HG02884 (cell line): ENCODE measurements around the gene TLL2.
"Not testable (repeated sequence)": the region's sequence is repeated elsewhere in the genome, so short reads cannot be mapped to it uniquely, and the experiment has no call there.

Source experiments
- ATAC-seq: cut with Tn5 transposase; IDR thresholded peaks from one replicate; pipeline ENCODE4 v1.9.1; 2021; ENCODE audit warnings: mild to moderate bottlenecking, moderate library complexity; ENCODE audit not compliant: unreplicated experiment

TLL2 gene

DNA sequence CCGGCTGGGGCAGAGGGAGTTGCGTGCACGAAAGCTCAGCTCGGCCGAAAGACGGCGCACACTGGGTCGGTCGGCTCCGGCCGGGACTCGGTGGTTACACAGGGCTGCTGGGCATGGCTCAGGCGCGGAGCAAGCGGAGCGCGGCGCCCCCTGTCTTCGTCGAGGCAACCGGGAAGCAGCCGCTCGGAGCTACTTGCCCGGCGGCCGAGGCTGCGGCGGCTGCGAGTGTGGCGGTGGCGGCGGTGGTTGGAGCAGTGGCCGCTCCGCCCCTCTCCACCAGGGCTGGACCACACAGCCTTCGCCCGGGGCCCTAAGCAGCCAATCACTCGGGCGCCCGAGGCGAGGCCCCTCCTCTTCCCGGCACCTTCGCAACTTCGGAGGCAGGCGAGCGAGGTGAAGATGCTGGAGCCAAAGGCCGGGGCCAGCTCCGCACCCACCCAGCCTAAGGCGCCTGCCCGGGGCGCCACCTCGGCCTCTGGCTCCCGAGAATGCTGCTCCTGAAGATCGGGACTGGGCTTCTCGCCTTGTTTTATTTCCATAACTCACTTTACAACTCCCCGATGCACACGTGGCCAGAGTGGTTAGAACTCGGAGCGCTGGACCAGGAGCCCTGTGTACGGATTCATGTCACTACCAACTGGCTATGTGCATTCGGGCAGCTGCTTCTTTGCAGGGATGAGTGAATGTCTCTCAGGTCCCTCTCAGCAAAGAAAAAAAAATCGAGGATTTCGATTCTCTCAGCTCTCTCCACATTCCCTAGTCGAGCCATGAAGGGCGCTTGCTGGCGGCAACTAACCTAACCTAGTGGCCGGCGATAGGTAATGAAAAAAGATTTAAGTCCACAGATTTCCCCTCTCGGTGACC, at the start of gene TLL2:
Gene TLL2, minus strand, starts transcription at position 229 of the 864 bp plus-strand sequence. CDS start 241 bp downstream, outside the sequence.
- ATAC-seq: peak; percentile 82

DNA sequence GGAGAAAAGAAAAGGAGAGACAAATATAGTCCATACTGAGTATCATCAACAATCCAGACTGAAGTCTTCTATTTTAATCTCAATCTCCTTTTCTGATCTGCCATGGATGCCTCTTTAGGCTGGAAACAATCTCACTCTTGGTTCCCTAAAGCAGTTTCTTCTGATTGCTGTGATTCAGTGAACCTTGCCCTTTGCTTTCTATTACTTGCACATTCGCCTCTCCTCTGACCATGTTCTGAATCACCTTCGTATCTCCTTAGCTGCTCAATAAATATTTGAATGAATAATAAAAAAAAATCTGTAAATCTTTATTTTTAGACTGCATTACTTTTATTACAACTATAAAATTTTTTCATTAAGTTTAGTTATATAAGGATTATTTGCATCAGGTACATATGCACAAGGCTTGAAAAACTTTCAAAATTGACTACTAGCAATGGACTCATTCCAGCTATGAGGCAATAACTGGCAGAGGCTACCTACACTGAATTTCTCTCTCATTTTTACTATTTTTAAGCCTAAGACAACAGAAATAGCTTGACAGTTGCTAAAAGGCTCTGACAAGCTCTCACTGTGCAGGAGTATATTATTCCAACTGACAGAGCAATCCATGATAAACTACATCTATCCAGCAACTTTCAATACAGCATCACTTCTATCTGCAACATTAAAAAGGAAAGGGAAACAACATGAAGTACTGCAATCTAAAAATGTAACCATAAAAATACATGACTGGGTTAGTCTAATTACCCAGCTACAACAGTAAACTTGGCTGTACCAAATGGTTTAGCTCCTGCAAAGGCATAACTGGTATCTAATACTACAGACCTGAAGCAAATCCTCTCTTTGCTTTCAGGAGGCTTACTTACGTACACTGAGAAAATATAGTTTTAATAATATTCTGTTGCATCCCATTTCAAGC, 47.5 kb upstream of the TLL2 start:
- no peak for ATAC-seq

DNA sequence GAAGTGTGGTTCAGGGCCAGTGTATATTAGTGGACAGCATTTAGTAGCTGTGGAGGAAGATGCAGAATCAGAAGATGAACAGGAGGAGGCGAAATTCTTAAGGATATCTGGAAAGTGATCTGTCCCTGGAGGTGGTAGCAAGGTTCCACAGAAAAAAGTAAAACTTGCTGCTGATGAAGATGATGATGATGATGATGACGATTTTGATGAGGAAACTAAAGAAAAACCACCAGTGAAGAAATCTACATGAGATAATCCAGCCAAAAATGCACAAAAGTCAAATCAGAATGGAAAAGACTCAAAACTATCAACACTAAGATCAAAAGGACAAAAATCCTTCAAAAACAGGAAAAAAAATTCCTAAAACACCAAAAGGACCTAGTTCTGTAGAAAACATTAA, 46.8 kb upstream of the TLL2 start:
- ATAC-seq: no peak

DNA sequence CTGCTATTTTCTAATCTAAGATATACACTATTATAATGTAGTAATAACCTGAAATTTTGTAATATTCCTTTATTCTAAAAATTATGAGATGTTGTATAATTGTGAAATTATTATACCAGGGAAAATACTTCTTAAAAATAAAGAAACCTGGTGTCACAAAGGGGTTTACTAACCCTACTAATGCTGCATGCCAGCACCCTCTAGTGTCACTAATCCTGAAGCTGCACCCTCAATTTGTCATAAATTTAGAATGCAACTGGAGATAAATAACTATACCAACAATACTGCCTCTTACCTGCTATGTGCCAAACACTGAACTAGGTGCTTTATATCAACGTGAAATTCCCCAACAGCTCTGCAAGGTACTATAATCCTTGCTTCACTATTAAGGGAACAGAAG, 42.3 kb upstream of the TLL2 start:
- ATAC-seq: no peak

DNA sequence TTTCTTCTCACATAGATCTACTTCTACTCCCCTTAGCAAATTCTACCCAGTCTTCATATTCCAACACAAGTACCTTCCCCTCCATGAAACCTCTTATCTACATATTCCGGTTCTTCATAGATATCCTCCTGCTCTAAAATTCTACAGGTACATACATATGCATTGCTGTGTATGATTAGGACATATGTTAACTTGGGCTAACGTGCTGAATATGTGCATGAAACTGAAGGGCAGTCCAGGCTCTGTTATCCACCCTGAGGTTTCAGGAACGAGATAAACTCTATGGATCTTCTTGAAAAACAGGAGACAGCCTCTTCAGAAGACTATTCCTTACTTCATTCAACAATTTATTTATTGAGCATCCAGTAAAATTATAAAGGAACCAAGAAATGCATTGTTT, 41.6 kb upstream of the TLL2 start:
- ATAC-seq: no peak

DNA sequence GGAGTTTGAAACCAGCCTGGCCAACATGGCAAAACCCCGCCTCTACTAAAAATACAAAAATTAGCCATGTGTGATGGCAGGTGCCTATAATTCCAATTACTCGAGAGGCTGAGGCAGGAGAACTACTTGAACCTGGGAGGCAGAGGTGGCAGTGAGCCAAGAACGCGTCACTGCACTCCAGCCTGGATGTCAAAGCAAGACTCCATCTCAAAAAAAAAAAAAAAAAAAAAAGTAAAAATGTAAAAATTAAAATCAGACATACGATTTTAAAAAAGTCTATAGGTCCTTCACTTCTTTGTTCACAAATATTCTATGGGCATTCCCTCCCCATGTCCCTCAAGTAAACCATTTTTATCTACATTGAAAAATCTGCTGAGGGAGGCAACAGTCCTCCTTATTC, 34.9 kb upstream of the TLL2 start:
- no peak for ATAC-seq

DNA sequence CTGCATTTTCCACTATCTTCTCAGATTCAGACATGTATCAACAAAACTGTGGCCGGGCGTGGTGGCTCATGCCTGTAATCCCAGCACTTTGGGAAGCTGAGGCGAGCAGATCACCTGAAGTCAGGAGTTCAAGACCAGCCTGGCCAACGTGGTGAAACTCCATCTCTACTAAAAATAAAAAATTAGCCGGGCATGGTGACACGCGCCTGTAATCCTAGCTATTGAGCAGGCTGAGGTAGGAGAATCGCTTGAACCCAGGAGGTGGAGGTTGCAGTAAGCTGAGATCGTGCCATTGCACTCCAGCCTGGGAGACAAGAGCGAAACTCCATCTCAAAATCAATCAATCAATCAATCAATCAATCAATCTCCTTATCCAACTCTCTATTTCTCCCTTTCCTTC, 31.8 kb upstream of the TLL2 start:
- ATAC-seq: not testable (repeated sequence)

DNA sequence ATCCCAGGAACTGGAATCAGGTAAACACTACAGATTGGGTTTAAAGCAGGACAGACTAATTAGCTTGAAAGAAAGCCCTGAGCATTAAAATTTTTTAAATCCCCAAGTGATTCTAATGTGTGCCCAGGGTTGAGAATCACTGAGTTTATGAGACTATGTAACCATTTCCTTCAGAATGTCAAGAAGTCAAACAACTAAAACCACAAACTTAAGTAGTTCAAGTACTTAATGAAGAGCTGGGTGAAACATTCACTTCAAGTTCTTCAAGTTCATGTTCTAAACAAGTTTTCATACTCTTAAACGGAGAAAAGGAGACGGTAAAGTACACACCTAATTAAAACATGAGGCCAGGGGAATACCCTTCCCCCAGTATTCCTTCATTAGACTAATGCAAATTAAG, 28.2 kb upstream of the TLL2 start:
- ATAC-seq: no peak

DNA sequence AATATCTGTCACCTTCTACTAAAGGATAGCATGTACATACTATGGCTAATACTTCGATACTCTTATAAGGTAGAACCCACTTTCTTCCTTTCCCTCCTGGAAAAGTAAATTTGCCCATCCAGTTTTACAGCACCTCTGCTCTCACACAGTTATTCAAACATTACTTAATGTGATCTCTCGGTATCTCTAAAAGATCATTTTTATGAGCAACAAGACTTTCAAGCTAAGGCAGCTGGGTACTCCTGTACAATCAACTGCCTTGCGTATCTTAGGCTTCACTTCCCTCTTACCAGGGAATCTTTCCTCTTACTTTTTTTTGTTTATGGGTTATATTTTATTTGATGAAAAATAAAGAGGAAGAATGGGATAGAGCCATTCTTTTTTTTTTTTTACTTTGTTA, 26.5 kb upstream of the TLL2 start:
- no peak for ATAC-seq

DNA sequence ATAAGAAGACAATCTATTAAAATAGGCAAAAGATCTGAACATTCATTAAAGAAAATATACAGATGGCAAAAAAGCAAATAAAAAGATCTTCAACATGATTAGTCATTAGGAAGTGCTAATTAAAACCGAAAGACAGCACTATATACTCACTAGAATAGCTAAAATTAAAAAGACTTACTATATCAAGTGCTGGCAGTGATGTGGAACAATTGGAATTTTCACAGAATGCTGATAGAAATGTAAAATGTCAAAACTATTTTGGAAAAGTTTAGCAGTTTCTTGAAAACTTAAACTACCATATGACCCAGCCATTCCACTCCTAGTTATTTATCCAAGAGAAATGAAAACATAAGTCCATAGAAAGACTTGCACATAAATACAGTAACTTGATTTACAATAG, 25.0 kb upstream of the TLL2 start:
- ATAC-seq: no peak

DNA sequence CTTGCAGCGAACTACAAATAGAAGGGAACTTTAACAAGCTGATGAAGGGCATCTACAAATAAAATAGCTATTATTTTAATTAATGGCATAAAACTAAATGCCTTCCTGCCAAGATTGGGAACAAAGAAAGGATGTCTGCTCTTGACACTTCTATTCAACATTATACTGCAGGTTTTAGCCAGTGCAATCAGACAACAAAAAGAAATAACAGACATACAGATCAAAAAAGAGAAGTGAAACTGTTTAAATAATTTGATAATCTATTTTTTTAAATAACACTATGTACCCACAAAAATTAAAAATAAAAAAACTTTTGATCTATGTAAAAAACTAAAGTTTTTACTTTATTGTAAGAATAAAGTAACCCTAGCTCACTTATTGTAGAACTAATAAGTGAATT, 22.4 kb upstream of the TLL2 start:
- ATAC-seq: no peak

DNA sequence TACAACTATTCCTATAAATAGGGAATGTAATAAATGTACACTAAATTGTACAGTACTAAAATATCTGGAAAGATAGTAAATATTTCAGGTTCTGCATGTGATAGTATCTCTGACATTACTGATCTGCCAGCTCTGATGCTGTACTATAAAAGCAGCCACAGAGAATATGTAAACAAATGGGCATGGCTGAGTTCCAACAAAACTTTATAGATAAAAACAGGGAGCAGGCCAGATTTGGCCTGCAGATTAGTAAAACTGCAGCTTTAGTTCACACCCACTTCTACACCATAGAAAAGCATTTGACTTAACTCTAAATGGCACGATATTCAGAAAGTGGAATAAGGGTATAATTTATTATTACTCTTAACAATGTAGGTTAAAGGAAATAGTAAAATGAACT, 18.8 kb upstream of the TLL2 start:
- no peak for ATAC-seq

DNA sequence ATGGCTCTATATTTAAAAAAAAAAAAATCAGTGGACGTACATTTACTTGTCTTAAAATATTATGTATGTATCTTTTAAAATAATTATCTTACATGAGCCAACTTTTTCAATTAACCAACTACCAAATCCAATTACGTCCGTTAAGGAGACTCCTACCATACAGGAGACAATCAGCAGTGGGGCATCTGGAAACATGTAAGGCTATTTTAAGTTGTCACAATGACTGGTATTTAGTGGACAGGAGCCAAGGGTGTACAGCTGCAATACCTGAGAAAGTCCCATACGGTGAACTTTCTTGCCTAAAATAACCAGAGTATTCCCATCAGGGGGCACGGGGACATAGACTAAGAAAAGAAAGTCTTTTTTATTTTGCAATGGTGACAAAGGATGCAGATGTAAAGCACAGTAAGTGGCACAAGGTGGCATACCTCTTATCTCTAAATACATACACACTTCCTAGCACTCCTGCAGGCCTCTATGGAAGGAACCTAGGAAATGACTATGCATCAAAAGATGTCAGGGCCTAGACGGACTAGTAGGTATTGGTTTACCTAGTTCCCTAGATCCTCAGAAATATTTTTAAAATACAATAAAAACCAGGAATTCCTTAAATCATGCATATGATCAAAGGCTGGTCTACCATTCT, 16.0 kb upstream of the TLL2 start:
- no peak for ATAC-seq

DNA sequence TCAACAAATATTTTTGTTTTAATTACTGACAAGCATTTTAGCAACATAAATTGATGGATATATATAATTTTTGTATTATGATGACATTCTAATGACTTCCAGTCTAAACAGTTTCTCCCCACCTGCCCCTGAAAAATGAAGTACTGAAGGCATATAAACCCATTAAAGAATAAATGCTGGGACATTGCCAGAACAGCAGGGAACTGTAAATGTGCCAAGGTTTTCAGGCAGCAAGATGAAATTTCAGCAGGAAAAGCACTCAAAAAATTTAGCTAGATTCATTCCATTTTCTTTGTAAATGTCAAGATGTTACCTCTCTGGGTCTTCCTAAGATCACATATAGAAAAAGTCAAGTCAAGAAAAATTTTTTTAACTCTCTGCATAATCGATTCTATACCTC, 11.0 kb upstream of the TLL2 start:
- ATAC-seq: no peak

DNA sequence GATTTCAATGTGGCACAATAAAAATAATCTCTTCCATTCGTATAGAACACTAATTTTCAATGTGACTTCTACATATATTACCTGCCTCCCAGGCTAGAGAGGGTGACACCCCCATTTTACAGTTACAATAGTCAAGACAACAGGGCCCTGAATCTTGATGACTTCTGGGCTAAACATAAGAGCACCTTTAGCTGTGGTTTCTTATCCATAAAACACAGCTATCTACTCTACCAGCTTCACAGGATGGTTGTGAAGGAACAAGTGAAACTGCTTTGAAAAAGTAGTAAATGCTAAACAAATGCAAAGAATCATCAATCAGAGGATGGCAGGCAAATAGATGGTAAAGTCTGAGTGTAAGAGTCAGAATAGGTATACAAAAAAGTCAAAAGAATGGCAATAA, 3.6 kb upstream of the TLL2 start:
- no peak for ATAC-seq

DNA sequence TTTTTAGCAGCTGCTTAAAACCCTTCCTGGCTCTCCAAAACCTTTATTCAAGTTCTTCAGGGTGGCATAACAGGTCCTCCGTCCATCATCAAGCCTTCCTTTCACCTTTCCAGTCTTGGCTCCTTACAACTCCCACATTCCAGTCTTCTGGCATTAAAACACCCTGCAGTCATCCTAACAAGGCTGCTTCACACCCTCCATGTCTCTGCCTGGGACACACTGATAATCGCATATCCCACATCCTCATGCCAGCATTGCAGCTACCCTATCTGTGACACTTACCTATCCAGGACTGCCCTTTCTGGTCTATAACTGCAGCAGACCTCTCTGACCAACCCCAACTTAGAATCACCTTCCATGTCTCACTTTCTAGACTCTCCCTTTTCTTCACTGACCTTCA, 2.6 kb upstream of the TLL2 start:
- no peak for ATAC-seq

DNA sequence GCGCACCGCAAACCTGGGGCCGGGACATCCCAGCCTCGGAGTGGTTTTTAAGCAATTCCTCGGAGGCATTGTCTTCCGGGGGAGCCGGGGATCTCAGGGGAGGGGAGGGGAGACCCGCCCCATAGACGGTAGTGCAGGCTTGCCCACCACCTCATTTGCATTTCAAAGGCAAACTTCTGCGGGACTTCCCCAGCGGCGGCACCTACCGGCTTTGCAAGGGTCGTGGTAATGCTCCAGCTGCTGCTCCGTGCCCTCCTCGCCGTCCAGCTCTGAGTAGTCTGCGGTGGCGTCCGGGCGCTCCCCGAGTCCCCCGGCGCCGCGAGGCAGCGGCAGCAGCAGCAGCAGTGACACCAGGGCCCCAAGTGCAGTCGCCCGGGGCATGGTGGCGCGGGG, 425 bp downstream of the TLL2 start:
- no peak for ATAC-seq

DNA sequence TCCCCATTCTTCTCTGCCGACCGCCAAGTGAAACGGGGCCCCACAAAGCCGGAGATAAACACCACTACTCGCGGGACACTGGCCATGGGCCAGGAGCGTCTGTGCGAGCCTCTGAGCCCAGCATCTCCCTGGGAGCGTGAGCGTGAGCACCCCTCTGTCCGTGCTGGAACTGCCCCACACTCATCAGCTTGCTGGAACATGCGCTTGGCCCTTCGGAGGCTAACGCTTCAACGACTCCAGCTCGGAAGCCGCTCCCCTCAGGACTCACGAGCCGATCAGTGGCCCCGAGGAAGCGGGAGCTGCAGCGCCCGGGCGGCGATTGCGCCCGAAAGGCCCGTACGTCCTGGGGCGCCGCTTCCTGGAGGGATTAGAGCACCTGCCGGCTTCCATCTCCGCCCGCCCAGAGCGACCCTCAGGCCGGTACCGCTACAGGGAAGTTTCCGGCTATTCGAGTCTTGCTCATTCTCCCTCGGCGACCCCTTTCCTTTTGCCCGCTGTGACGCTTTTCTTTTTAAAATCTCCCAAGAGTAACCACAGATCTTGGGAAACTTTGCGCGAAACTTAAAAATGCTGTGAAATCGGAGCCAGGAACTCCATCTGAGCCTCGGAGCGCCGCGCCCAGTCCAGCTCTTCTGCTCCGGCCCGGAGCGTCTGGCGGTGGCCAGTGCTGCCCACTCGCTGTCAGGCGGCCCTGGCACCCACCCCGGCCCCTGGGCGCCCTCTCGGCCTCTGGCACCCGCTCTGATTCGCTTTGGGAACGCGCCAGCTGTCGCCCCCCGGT, 1.0 kb downstream of the TLL2 start:
- ATAC-seq: no peak

DNA sequence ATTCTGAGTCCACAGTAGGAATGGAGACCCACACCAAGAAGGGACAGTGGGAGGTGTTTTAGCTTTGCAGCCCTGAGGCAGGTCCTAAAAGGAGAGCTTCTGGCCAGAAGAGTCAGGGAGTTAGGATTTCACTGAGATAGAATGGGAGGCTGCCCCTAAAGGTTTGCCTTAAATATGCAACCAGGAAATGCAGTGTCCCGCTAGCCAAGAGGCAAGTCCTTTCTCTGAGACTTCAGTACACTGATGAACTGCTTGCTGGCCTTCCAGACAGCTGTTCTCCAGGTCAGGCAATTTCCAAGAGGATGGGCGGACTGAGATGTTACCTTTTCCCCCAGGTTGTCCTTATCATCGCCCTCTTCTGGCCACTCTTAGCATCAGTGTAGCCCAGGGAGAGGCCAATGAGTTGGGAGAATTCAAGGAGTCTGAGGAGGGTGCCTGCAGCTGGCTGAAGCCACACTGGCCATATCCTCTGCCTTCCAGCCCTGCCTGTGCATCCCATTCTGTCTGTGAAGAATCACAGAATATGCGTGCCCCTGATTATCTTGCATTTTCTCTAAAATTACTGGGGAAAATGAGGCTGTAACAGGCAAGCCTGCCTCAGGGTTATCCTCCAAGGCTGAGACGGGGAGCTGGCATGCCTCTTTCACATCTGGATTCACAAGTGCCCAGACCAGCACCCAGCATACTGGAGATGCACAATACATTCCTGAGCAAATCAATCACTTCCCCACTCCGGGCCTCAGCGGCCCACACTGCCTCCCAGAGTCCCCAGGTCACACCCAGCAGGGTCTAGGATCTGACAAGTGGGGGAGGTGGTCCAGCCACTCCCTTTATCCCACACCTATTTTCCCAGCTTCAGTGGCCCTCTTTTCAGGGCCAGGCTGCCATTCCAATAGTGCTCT, 2.4 kb downstream of the TLL2 start:
- ATAC-seq: no peak
